ENCODE measurements around the gene BET1L. TPM values are rescaled to one million over a fixed set of nuclear protein-coding genes. Genes with fewer than 3 reads are reported as not detected.
"Not testable (repeated sequence)": the region's sequence is repeated elsewhere in the genome, so short reads cannot be mapped to it uniquely, and the experiment has no call there.

The BET1L gene
- total RNA-seq, 1 donor from 2014 or later: 45.5 TPM

GRCh38 chr11:189843-190311 is 17.3 kb downstream of the BET1L start:
- H3K36me3 Mint-ChIP-seq (ENCODE audit: unreplicated experiment); H3K27ac Mint-ChIP-seq (ENCODE audit: unreplicated experiment); H3K4me1 Mint-ChIP-seq (ENCODE audit: low read depth, unreplicated experiment); H3K9me3 Mint-ChIP-seq (ENCODE audit: unreplicated experiment); H3K4me3 Mint-ChIP-seq (ENCODE audit: unreplicated experiment); H3K27me3 Mint-ChIP-seq (ENCODE audit: unreplicated experiment): not testable (repeated sequence)
- TF ChIP-seq, protein P1, sequence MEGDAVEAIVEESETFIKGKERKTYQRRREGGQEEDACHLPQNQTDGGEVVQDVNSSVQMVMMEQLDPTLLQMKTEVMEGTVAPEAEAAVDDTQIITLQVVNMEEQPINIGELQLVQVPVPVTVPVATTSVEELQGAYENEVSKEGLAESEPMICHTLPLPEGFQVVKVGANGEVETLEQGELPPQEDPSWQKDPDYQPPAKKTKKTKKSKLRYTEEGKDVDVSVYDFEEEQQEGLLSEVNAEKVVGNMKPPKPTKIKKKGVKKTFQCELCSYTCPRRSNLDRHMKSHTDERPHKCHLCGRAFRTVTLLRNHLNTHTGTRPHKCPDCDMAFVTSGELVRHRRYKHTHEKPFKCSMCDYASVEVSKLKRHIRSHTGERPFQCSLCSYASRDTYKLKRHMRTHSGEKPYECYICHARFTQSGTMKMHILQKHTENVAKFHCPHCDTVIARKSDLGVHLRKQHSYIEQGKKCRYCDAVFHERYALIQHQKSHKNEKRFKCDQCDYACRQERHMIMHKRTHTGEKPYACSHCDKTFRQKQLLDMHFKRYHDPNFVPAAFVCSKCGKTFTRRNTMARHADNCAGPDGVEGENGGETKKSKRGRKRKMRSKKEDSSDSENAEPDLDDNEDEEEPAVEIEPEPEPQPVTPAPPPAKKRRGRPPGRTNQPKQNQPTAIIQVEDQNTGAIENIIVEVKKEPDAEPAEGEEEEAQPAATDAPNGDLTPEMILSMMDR (IDR thresholded peaks at IDR 0.05; ENCODE audit: partially characterized antibody, unreplicated experiment): peak; percentile 57
- peak; percentile 45 for DNase-seq

DNA sequence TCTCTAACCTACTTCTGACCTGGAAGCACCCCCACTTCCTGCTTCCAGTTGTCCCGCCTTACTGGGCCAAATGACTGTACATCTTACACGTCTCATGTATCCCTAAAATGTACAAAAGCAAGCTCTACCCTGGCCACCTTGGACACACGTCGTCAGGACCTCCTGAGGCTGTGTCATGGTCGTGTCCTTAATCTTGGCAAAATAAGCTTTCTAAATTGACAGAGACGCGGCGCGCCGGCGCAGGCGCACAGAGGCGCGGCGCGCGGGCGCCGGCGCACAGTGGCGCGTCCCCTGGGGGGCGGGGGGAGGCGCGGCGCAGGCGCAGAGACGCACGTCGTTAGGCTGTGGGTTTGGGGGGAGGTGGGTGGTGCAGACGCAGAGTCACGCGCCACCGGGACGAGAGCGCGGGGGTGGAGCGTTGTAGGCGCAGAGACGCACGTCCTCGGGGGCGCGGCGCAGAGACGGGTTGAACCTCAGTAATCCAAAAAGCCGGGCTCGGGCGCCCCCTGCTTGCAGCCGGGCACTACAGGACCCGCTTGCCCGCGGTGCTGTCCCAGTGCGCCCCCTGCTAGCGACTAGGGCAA is 17.9 kb downstream of the BET1L start:
- not testable (repeated sequence) for H3K27ac Mint-ChIP-seq (ENCODE audit: unreplicated experiment); H3K4me1 Mint-ChIP-seq (ENCODE audit: low read depth, unreplicated experiment); H3K36me3 Mint-ChIP-seq (ENCODE audit: unreplicated experiment); H3K9me3 Mint-ChIP-seq (ENCODE audit: unreplicated experiment); H3K27me3 Mint-ChIP-seq (ENCODE audit: unreplicated experiment); H3K4me3 Mint-ChIP-seq (ENCODE audit: unreplicated experiment)
- DNase-seq: peak; percentile 12

DNA sequence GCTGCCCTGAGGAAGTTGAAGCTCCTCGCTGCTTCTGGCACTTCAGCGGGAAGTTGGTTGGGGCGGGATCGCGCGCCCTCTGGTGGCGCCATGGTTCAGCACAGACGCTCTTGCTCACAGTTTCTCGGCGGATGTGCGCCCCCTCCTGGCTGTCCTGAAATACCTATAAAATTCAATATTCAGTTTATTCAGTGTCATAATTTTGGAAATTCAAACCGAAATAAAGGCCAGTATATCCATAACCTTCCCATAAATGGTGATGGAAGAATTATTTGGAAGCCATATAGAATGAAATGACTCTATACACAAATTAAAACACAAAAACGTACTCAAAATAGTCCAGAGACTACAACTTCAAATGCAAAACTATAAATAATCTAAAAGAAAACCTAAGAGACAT is 27.0 kb downstream of the BET1L start:
- not testable (repeated sequence) for DNase-seq; H3K27me3 Mint-ChIP-seq (ENCODE audit: unreplicated experiment); H3K27ac Mint-ChIP-seq (ENCODE audit: unreplicated experiment); H3K9me3 Mint-ChIP-seq (ENCODE audit: unreplicated experiment); H3K36me3 Mint-ChIP-seq (ENCODE audit: unreplicated experiment); H3K4me3 Mint-ChIP-seq (ENCODE audit: unreplicated experiment); H3K4me1 Mint-ChIP-seq (ENCODE audit: low read depth, unreplicated experiment)
- TF ChIP-seq, protein P1 (IDR thresholded peaks at IDR 0.05; ENCODE audit: partially characterized antibody, unreplicated experiment): peak; percentile 31

Other genes starting within 250 kb of the BET1L start
- not detected for gene SCGB1C1, start 14.3 kb downstream of the BET1L start, total RNA-seq (ENCODE audit: unreplicated experiment)
- 95.5 TPM for gene RIC8A, start 309 bp upstream of the BET1L start, total RNA-seq (ENCODE audit: unreplicated experiment)
- 23.6 TPM for gene SIRT3, start 28.9 kb upstream of the BET1L start, total RNA-seq (ENCODE audit: unreplicated experiment)
- 136 TPM for gene PSMD13, start 29.6 kb upstream of the BET1L start, total RNA-seq (ENCODE audit: unreplicated experiment)
- not detected for gene NLRP6, start 71.0 kb upstream of the BET1L start, total RNA-seq (ENCODE audit: unreplicated experiment)
- gene PGGHG, start 81.7 kb upstream of the BET1L start, total RNA-seq (ENCODE audit: unreplicated experiment): 14.4 TPM
- not detected for gene IFITM5, start 92.1 kb upstream of the BET1L start, total RNA-seq (ENCODE audit: unreplicated experiment)
- gene IFITM2, start 100.4 kb upstream of the BET1L start, total RNA-seq (ENCODE audit: unreplicated experiment): 2.5 TPM
- 2.6 TPM for gene IFITM1, start 106.6 kb upstream of the BET1L start, total RNA-seq (ENCODE audit: unreplicated experiment)
- 0.93 TPM for gene IFITM3, start 113.5 kb upstream of the BET1L start, total RNA-seq (ENCODE audit: unreplicated experiment)
- gene B4GALNT4, start 162.1 kb upstream of the BET1L start, total RNA-seq (ENCODE audit: unreplicated experiment): 418 TPM
- gene PKP3, start 186.8 kb upstream of the BET1L start, total RNA-seq (ENCODE audit: unreplicated experiment): not detected
- 26.5 TPM for gene SIGIRR, start 207.6 kb upstream of the BET1L start, total RNA-seq (ENCODE audit: unreplicated experiment)
- gene ANO9, start 234.6 kb upstream of the BET1L start, total RNA-seq (ENCODE audit: unreplicated experiment): 1.8 TPM
- 123 TPM for gene PTDSS2, start 242.9 kb upstream of the BET1L start, total RNA-seq (ENCODE audit: unreplicated experiment)